ENCODE data around the gene OPA3.
"Not testable (repeated sequence)": the region's sequence is repeated elsewhere in the genome, so short reads cannot be mapped to it uniquely, and the experiment has no call there.

The OPA3 gene

DNA sequence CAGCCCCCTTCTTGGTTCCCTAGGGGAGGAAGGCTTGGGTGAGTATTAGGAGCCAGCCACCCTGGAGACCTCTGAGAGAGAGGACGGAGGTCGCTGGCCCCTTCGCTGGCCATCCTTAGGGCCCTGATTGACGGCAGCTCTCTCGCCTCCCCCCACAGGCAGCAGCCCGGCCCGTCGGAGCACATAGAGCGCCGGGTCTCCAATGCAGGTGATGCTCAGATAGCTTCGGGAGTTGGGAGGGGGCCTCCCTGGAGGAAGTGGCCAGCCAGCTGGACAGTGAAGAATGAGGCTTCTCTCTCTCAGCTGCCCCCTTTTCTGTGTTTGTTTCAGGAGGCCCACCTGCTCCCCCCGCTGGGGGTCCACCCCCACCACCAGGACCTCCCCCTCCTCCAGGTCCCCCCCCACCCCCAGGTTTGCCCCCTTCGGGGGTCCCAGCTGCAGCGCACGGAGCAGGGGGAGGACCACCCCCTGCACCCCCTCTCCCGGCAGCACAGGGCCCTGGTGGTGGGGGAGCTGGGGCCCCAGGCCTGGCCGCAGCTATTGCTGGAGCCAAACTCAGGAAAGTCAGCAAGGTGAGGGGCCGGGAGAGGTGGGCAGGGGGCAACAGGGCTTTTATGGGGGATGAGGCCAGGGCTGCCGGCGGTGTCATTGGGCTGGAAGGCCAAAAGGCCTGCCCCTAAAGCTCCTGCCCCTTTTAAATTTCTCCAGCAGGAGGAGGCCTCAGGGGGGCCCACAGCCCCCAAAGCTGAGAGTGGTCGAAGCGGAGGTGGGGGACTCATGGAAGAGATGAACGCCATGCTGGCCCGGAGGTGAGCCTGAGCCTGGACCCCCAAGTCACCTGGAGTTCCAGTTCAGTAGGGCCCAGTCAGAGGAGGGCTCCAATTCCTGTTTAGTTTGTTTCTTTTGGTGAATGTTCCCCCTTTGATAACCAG, 62.3 kb downstream of the OPA3 start:
- no peak for DNase-seq (ENCODE audit: low read depth in 2 of 2)

DNA sequence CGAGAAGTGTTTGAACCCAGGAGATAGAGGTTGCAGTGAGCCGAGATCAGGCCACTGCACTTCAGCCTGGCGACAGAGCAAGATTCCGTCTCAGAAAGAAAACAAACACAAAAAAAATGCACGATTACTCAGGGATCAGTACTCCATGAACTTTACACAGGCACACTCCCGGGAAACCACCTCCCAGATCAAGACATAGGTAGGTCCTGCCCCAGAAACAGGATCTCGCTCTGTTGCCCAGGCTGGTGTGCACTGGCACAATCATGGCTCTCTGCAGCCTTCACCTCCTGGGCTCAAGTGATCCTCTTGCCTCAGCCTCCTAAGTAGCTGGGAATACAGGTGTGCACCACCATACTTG, 66.2 kb downstream of the OPA3 start:
- DNase-seq (ENCODE audit: low read depth in 2 of 2), result no peak

DNA sequence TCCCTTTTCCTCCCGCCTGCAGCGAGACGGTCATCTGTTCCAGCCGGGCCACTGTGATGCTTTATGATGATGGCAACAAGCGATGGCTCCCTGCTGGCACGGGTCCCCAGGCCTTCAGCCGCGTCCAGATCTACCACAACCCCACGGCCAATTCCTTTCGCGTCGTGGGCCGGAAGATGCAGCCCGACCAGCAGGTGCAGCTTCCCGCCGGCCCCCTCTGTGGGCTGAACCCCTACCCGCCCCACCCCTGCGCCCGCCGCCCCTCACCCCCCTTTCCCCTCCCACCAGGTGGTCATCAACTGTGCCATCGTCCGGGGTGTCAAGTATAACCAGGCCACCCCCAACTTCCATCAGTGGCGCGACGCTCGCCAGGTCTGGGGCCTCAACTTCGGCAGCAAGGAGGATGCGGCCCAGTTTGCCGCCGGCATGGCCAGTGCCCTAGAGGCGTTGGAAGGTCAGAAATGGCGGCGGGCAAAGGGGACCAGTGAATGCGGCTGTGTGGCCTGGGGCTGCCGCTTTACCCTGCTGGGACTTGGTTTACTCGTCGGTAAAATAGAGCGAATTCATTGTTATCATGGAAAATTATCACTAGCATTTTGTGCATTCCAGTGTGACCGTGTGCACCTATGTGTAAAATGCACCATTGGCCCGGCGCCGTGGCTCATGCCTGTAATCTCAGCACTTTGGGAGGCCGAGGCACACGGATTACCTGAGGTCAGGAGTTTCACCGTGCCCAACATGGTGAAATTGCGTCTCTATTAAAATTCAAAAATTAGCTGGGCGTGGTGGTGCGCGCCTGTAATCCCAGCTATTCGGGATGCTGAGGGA, 66.7 kb downstream of the OPA3 start:
- DNase-seq (ENCODE audit: low read depth in 2 of 2), result no peak

DNA sequence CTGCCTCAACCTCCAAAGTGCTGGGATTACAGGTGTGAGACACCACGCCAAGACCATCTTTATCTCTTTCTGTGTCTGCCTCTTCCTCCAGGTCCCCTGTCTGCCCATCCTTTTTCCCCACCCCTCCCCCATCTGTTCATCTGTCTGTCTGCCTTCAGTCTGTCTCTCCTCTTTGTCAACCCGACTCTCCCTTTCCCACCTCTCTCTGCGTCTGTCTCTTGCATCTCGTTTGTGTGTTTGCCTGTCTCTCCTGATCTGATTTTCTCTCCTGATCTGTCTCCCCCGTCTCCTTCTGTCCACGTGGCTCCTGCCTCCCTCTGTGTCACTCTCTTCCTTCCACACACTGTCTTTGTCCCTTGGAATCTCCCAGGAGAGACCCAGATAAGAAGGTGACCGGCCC, 67.4 kb downstream of the OPA3 start:
- DNase-seq (ENCODE audit: low read depth in 2 of 2), result no peak

DNA sequence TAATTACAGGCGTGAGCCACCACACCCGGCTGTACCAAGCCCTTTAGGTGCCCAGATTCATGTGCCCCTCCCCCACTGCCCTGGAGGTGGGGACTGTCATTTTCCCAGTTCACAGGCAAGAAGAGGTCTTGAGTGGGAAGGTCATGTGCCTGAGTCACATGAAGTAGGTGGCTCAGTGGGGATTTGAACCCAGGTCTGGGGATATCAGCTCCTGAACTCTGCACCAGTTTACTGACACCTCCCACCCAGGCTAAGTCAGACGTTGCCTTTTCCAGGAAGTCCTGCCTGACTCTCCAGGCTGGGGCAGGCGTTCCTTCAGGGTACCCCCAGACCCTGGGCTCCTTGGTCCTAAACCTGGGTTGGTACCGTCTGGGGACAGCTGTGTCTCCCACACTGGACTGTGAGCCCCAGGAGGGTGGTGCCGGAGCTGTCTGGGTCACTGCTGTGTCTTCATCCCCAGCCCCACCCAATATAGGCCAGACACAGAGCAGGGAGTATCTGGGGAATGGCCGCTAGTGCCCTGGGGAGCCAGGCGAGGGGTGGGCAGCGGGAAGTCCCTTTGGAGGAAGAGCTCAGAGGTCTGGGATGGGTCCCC, 68.7 kb downstream of the OPA3 start:
- no peak for DNase-seq (ENCODE audit: low read depth in 2 of 2)

DNA sequence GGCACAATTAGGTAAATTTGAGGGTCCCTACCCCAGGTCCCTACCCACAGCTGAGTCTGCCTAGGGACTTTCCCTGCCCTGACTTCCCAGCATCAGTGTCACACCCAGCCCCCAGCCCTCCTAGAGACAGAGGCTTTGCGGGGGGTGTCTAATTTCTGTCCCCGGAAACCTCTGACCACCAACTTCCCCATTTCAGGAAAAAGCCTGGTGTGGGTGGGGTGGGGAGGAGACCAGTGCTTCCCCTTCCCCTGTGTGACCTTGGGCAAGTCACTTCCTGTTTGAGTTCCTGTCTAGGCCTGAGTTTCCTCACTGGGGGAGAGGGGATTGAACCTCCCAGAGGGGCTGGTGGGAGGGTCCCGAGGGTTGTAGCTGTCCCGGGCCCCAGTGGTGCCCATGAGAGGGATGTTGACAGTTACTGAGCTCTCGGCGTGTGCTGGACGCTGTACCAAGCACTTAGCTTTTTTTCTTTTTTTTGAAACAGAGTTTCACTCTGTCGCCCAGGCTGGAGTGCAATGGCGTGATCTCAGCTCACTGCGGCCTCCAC, 69.4 kb downstream of the OPA3 start:
- no peak for DNase-seq (ENCODE audit: low read depth in 2 of 2)

DNA sequence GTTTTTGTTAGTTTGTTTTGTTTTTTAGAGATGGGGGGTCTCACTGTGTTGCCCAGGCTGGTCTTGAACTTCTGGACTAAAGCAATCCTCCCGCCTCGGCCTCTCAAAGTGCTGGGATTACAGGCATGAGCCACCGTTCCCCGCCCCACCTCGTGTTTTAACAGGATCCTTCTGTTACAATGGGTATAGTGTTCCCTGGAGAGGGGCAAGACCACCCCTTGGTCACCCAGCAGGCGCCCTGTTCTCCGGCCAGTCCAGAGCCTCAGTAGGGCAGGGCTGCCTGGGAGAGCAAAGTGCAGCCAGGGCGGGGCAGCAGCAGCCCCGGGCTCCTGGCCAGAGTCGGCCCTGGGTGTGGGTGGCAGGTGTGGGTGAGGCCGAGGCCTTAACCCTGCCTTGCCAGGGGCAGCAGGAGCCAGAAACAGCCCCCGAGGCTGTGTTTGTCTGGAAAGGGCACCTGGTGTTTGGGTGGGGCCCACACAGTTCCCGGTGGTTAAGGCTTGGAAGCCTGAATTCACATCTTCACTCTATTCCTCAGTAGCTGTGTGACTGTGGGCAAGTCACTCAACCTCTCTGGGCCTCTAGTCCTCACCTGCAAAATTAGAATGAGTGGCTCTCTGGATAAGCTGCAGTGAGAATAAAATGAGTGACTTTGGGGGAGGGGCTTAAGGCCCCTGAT, 70.1 kb downstream of the OPA3 start:
- no peak for DNase-seq (ENCODE audit: low read depth in 2 of 2)

DNA sequence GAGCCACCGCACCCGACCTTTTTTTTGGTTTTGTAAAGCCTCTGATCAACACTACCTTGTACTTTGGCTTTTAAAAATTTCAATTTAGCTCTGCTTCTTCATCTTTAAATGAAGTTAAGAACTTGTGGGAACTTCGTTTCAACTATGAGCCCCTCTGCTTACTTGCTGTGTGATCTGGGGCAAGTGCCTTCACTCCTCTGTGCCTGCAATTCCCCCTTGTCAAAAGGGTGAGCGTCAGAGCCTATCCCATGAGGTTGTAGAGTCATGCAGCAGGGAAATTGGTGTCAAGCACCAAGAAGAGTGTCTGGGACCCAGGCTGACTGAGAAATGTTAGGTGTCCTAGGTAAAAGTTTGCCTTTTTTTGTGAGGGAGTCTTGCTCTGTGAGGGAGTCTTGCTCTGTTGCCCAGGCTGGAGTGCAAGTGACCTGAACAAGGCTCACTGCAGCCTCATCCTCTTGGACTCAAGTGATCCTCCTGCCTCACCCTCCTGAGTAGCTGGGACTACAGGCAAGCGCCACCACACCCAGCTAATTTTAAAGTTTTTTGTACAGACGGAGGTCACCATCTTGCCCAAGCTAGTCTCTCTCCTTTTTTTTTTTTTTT, 71.6 kb downstream of the OPA3 start:
- no peak for DNase-seq (ENCODE audit: low read depth in 2 of 2)

DNA sequence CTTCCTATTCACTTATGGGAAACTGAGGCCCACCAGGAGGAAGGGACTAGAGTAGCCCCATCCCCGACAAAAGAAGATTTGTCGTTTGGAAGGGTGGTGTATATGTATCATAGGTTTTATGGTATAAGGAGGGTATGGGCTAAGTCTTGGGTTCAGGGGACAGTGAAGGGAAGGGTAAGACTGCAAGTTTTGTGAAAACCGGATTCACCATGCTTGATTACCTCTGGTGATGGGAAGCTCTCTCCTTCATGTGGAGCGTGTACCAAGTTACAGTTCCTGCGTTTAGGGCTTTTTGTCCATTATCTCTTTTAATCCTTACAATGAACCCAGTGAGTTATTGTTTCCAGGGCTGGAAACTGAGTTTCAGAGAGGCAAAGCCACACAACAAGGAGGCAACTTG, 73.5 kb downstream of the OPA3 start:
- DNase-seq (ENCODE audit: low read depth in 2 of 2), result no peak

DNA sequence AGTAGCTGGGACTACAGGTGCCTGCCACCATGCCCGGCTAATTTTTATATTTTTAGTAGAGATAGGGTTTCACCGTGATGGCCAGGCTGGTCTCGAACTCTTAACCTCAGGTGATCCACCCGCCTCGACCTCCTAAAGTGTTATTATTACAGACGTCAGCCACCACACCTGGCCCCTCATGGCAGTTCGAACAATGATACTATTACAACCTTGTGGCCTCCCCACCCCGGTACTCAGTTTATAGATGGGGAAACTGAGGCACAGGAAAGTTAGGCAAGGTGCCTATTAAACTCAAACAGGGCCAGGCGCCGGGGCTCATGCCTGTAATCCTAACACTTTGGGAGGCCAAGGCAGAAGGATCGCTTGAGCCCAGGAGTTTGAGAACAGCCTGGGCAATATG, 74.2 kb downstream of the OPA3 start:
- not testable (repeated sequence) for DNase-seq (ENCODE audit: low read depth in 2 of 2)

DNA sequence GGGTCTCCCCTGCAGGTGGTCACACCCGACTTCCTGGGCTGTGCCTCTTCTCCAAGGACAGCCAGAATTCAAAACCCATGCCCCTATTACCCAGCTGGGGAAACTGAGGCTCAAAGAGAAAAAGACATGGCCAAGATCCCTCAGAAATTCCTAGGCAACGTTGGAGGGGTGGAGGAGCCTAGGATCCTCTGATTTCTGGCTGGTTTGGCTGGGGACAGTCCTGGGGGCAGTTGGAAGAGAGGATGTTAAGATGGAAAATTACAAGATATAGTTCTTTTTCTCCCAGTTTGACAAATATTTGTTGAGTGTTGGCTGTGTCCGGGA, 74.9 kb downstream of the OPA3 start:
- no peak for DNase-seq (ENCODE audit: low read depth in 2 of 2)

DNA sequence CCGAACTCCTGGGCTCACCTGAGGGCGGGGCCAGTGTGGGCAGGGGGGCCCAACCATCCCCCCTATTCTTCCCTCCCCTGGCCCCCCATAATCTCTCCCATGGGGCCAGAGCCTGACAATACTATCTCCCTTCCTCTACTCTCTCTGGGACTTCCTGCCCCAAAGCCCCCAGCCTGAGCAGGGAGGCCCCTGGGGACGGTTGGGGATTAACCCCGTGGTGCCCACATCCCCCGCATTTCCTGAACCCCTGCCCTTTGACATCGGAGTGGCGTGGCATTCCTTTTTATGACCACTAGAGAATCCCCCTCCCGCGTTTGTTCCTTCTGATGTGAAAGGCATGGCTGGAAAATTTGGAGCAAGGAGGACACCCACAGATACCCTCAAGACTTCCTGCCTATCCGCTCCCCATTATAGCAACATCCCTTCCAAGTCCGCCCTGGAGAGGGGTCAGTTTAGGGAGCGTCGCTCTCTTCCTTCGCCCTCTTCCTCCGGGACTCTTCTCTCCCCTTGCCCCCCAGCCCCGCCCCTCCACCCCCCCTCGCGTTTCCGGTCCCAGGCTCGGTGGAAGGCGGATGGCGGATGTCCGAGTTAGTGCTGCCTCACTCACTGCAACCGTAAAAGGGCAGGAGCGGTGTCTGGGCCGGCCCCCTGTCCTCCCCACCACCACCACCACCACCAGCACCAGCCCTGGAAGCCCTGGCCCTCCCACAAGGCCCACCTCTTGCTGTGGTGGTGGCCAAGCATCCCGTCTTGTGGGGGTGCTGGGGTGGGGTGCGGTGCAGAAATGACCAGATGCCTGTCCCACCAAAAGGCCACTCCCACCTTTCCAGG, 75.5 kb downstream of the OPA3 start:
- no peak for DNase-seq (ENCODE audit: low read depth in 2 of 2)

DNA sequence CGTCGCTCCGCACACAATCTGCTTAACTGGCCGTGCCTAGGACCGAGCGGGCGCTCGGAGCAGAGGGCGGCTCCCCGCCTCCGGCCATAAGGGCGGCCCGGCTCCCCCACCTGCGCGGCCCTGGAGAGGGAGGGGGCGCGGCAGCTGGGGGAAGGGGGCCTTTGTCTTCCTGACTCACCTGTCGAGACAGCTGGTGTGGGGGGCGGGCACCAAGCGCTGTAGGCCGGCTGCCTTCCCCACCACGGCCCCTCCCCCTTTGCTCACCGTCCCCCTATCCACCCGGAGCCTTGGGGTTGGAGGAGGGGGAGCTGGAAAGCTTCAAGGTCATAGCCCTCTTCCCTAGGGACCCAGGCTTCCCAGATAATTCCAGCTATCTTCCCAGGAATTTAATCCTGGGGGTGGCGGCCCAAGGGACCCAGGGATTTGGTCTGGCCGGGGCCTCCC, 76.2 kb downstream of the OPA3 start:
- DNase-seq (ENCODE audit: low read depth in 2 of 2), result no peak

DNA sequence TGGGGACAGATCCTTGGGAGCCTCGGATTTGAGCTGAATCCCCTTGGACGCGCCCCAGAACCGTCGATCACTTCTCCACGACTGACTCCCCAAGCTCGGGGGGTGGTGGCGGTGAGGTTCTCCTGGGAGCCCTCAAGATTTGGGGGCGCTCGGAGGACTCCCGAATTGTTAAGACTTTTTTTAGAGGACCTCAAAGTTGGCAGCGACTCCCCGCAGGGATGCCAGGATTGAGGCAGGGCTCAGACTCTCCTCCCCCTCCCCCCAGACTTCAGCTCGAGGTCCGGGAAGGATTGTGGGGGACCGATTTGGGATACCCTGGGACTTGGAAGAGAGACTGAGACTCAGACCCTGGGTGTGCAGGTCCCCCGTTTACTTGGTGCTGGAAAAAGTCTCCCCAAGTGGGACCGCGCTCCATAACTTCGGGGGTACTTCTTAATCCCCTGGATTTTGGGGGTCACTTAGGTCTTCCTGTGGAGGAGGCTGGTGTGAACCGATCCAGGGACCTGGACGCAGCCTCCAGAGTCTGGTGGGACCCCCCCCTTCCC, 76.7 kb downstream of the OPA3 start:
- DNase-seq (ENCODE audit: low read depth in 2 of 2), result no peak

DNA sequence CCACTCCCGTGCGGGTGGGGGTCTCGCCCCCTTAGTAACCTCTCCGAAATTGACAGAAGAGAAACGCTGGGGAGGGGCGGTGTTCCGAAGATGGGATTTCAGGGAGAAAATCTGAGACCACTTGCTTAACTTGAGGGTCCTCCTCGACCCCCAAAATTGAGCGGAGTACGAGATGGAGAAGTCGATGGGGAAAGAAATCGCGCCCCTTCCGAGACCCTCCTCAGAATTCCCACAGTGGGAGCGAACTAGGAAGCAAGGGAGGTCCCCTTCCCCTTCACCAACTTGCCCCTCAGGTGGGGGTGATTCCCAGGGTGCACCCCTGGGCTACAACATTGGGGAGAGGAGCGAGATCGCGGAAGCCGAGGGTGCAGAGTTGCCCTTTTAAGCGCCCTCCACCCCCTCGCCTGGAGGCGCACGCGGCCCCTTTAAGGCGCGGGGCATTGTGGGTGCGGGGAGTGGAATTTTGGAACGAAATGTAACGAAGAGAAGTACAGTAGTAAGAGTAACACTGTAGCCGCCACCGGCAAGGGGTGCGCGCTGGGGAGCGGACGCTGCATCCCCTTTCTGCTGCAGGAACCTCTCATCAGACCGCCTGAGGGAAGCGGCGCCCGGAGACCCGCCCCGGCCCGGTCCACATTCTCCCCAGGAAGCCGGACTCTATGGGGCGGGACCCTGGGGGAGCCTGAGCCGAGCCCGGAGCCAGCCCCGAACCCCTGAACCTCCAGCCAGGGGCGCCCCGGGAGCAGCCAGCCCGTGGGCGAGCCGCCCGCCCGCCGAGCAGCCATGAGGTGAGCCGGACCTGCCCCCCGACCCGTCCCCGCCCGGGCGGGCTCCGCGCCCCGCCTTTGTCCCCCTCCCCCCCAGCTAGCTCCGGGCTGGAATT, 77.4 kb downstream of the OPA3 start, which contains the start of gene VASP:
Gene VASP, plus strand, starts transcription at position 491 of the 883 bp plus-strand sequence. Its CDS starts 293 bp downstream, at position 784.
- peak; percentile 86 for DNase-seq (ENCODE audit: low read depth in 2 of 2)

DNA sequence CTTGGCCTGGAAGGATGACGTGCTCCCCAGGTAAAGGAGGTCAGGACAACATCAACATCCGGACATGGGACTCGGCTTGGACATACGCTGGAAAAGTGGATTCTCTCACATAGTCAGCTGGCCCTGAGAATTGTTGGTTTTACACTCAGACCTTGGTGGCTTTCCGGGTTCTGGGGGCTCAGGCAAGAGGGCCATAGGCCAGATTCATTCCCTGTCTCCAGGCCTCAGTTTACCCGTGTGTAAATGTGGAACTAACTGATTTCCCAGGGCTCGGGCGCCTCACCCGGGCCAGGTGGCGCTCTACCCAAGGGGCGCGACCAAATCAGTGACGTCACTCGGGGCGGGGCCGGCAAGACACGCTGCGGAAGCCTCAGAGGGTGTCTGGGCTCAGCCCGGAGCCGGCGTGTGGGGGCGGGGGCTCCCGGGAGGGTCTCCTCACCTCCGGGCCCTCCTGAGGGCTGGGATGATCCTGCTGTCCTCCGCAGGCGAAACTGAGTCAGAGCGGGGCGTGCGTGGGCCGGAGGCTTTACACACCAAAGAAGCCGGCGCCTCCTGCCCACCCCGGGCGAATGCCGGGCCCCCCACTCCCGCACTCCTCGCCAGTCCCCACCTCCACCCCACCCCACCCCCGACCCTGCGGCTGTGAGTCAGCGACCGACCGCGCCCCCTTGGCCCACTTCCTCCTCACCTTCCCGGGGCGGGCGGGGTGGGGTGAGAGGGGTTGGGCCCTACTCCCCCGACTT, 78.2 kb downstream of the OPA3 start:
- peak; percentile 98 to 99 for DNase-seq (ENCODE audit: low read depth in 2 of 2)

DNA sequence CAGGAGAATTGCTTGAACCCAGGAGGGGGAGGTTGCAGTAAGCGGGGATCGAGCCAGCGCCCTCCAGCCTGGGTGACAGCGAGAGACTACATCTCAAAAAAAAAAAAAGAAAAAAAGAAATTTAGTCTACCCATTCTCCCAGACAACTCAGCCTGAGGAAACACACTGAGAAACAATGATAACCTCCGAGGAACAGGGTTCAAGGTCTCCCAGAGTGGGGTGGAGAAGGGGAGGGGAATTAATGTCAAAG, 78.7 kb downstream of the OPA3 start:
- DNase-seq (ENCODE audit: low read depth in 2 of 2), result no peak

DNA sequence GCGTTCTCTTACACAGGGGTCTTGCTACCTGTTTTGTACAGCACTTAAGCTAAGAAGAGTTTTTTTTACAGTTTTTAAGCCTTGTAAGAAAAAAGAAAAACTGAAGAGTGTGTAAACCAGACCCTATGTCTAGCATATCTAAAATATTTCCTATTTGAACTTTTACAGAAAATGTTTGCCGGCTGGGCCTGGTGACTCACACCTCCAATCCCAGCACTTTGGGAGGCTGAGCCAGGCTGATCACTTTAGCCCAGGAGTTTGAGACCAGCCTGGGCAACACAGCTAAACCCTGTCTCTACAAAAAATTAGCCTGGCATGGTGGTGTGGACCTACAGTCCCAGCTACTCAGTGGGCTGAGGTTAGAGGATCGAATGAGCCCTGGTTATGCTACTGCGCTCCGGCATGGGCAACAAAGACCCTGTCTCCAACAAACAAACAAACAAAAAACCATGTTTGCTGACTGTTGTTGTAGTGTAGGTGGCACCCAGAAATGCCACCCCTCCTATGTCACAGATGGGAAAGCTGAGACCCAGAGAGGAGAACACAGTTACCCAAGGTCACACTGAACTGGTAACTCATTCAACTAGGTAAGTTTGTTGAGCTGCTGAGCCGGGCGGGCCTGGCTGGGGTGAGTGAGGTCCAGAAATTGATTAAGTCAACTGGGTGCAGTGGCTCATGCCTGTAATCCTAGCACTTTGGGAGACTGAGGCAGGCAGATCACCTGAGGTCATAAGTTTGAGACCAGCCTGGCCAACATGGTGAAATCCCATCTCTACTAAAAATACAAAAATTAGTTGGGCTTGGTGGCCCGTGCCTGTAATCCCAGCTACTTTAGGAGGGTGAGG, 79.2 kb downstream of the OPA3 start:
- no peak for DNase-seq (ENCODE audit: low read depth in 2 of 2)
